WTC11 (cell line): ENCODE results near the gene CLIC3. TPM values are rescaled to one million over a fixed set of nuclear protein-coding genes. Genes with fewer than 3 reads are reported as not detected.

Experiments used
- ATAC-seq: fragments of 200-7000 bp; cut with Tn5 transposase; 2 replicates; pipeline ENCODE4 v1.10.0; 2021; ENCODE audit warnings: mild to moderate bottlenecking, moderate library complexity
- CTCF ChIA-PET: fragments of 300-600 bp; sonication (Branson Sonifier 250); formaldehyde crosslinking; loops from one replicate; lab custom pipeline; 2021; ENCODE audit warnings: antibody characterized with exemption; lab: Charles Lee
- POLR2A ChIA-PET: fragments of 350-600 bp; sonication (Branson Sonifier 250); formaldehyde crosslinking; loops from one replicate; lab custom pipeline; 2021; ENCODE audit warnings: antibody characterized with exemption; lab: Charles Lee
- DNase-seq: peaks from one replicate; pipeline ENCODE4 v3.0.0; 2021; ENCODE audit warnings: low spot score
- H3K27ac Mint-ChIP-seq: 2 replicates; pipeline ENCODE4 v1.8.0; 2021; ENCODE audit warnings: mixed read lengths
- H3K27me3 Mint-ChIP-seq: 2 replicates; pipeline ENCODE4 v1.8.0; 2021; ENCODE audit warnings: low read depth, mild to moderate bottlenecking, moderate library complexity, mixed read lengths
- H3K36me3 Mint-ChIP-seq: 2 replicates; pipeline ENCODE4 v1.8.0; 2021; ENCODE audit warnings: mixed read lengths
- H3K4me1 Mint-ChIP-seq: 2 replicates; pipeline ENCODE4 v1.8.0; 2022; ENCODE audit warnings: mixed read lengths
- H3K4me3 Mint-ChIP-seq: 2 replicates; pipeline ENCODE4 v1.8.0; 2021; ENCODE audit warnings: mild to moderate bottlenecking, moderate library complexity, mixed read lengths
- H3K9me3 Mint-ChIP-seq: 2 replicates; pipeline ENCODE4 v1.8.0; 2021; ENCODE audit warnings: mixed read lengths
- CREB1 ChIP-seq: sonication (generic); formaldehyde crosslinking; IDR thresholded peaks from 2 replicates; pipeline ENCODE4 v1.8.0; 2023; ENCODE audit warnings: mild to moderate bottlenecking, missing genetic modification reagents
- E2F1 ChIP-seq: sonication (generic); formaldehyde crosslinking; IDR thresholded peaks from 2 replicates; pipeline ENCODE4 v1.8.0; 2022; ENCODE audit warnings: mild to moderate bottlenecking, missing genetic modification reagents
- FOXK1 ChIP-seq: sonication (generic); formaldehyde crosslinking; IDR thresholded peaks from 2 replicates; pipeline ENCODE4 v1.8.0; 2022; ENCODE audit warnings: mild to moderate bottlenecking, moderate library complexity, missing genetic modification reagents
- FOXP1 ChIP-seq: sonication (generic); formaldehyde crosslinking; IDR thresholded peaks from 2 replicates; pipeline ENCODE4 v1.8.0; 2022; ENCODE audit warnings: missing genetic modification reagents, mild to moderate bottlenecking, moderate library complexity, borderline replicate concordance
- GRHL2 ChIP-seq: fragments of 250-450 bp; sonication (Bioruptor Pico); IDR thresholded peaks from 2 replicates; pipeline ENCODE4 v1.8.0; 2022; ENCODE audit warnings: mild to moderate bottlenecking, moderate library complexity; ENCODE audit not compliant: insufficient replicate concordance, severe bottlenecking
- HMGA2 ChIP-seq: fragments of 250-450 bp; sonication (Bioruptor Pico); IDR thresholded peaks from 2 replicates; pipeline ENCODE4 v1.4.0; 2021; ENCODE audit warnings: mild to moderate bottlenecking, moderate library complexity
- KAT7 ChIP-seq: sonication (generic); formaldehyde crosslinking; IDR thresholded peaks from 2 replicates; pipeline ENCODE4 v1.8.1; 2023; ENCODE audit warnings: missing genetic modification reagents, mild to moderate bottlenecking, borderline replicate concordance
- MLX ChIP-seq: sonication (generic); formaldehyde crosslinking; IDR thresholded peaks from 2 replicates; pipeline ENCODE4 v1.8.1; 2023; ENCODE audit warnings: mild to moderate bottlenecking, missing genetic modification reagents, moderate library complexity
- SMAD3 ChIP-seq: sonication (generic); formaldehyde crosslinking; IDR thresholded peaks from 2 replicates; pipeline ENCODE4 v1.8.0; 2022; ENCODE audit warnings: missing genetic modification reagents, mild to moderate bottlenecking, borderline replicate concordance
- ZNF396 ChIP-seq: fragments of 250-450 bp; sonication (Bioruptor Pico); IDR thresholded peaks from 2 replicates; pipeline ENCODE4 v1.8.0; 2021; ENCODE audit warnings: mild to moderate bottlenecking, moderate library complexity, borderline replicate concordance
- ZNF532 ChIP-seq: fragments of 250-450 bp; sonication (Bioruptor Pico); IDR thresholded peaks from 2 replicates; pipeline ENCODE4 v1.9.0; 2021; ENCODE audit warnings: mild to moderate bottlenecking, borderline replicate concordance
- ZSCAN18 ChIP-seq: fragments of 250-450 bp; sonication (Bioruptor Pico); IDR thresholded peaks from 2 replicates; pipeline ENCODE4 v2.1.2; 2022; ENCODE audit warnings: mild to moderate bottlenecking, moderate library complexity
- total RNA-seq: library from RNA; stranded (reverse); gene quantifications from 3 replicates; pipeline ENCODE4 v1.2.3, GENCODE V29; 2021
- TF ChIP-seq, protein P1 (sequence below): fragments of 250-450 bp; sonication (Bioruptor Pico); IDR thresholded peaks from 2 replicates; pipeline ENCODE4 v1.9.0; 2021; ENCODE audit warnings: mild to moderate bottlenecking
- TF ChIP-seq, protein P2 (sequence below): sonication (generic); formaldehyde crosslinking; IDR thresholded peaks from 2 replicates; pipeline ENCODE4 v1.8.1; 2023; ENCODE audit warnings: mild to moderate bottlenecking, missing genetic modification reagents, borderline replicate concordance
- TF ChIP-seq, protein P3 (sequence below): sonication (generic); formaldehyde crosslinking; IDR thresholded peaks from 2 replicates; pipeline ENCODE4 v1.8.1; 2023; ENCODE audit warnings: mild to moderate bottlenecking, missing genetic modification reagents, moderate library complexity

Gene CLIC3
- total RNA-seq, 1 experiment from 2014 or later = 0.31 TPM

GRCh38 chr9:136984464-136985026 is 11.8 kb downstream of the CLIC3 start (continued):
- TF ChIP-seq ZNF532 (CRISPR knock-in tag) = no peak
- TF ChIP-seq, all 79 proteins: peak for 0

- no peaks in the 10 kb centered on the region for H3K9me3 Mint-ChIP-seq
- CTCF ChIA-PET = no interaction called here
Measured at GRCh38 chr9:136983656-136984314, 12.6 kb downstream of the CLIC3 start.

More at GRCh38 chr9:136983656-136984314, 12.6 kb downstream of the CLIC3 start:
- H3K4me3 Mint-ChIP-seq = no peak overlapping the region
- POLR2A ChIA-PET = no interaction called here
- H3K27me3 Mint-ChIP-seq = peaks cover 31% of the 10 kb centered on the region
- TF ChIP-seq HMGA2 (CRISPR knock-in tag) (no peak), GRHL2 (CRISPR knock-in tag) (no peak), MLX (CRISPR knock-in tag) (no peak), FOXP1 (CRISPR knock-in tag) (no peak), E2F1 (CRISPR knock-in tag) (no peak), ZNF396 (CRISPR knock-in tag) (no peak), CREB1 (no peak), ZSCAN18 (CRISPR knock-in tag) (no peak), KAT7 (CRISPR knock-in tag) (no peak), FOXK1 (CRISPR knock-in tag) (no peak), SMAD3 (CRISPR knock-in tag) (no peak)
- TF ChIP-seq, protein P1, sequence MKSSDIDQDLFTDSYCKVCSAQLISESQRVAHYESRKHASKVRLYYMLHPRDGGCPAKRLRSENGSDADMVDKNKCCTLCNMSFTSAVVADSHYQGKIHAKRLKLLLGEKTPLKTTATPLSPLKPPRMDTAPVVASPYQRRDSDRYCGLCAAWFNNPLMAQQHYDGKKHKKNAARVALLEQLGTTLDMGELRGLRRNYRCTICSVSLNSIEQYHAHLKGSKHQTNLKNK (CRISPR knock-in tag) = no peak
- TF ChIP-seq, protein P2, sequence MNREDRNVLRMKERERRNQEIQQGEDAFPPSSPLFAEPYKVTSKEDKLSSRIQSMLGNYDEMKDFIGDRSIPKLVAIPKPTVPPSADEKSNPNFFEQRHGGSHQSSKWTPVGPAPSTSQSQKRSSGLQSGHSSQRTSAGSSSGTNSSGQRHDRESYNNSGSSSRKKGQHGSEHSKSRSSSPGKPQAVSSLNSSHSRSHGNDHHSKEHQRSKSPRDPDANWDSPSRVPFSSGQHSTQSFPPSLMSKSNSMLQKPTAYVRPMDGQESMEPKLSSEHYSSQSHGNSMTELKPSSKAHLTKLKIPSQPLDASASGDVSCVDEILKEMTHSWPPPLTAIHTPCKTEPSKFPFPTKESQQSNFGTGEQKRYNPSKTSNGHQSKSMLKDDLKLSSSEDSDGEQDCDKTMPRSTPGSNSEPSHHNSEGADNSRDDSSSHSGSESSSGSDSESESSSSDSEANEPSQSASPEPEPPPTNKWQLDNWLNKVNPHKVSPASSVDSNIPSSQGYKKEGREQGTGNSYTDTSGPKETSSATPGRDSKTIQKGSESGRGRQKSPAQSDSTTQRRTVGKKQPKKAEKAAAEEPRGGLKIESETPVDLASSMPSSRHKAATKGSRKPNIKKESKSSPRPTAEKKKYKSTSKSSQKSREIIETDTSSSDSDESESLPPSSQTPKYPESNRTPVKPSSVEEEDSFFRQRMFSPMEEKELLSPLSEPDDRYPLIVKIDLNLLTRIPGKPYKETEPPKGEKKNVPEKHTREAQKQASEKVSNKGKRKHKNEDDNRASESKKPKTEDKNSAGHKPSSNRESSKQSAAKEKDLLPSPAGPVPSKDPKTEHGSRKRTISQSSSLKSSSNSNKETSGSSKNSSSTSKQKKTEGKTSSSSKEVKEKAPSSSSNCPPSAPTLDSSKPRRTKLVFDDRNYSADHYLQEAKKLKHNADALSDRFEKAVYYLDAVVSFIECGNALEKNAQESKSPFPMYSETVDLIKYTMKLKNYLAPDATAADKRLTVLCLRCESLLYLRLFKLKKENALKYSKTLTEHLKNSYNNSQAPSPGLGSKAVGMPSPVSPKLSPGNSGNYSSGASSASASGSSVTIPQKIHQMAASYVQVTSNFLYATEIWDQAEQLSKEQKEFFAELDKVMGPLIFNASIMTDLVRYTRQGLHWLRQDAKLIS (CRISPR knock-in tag) = no peak
- TF ChIP-seq, protein P3, sequence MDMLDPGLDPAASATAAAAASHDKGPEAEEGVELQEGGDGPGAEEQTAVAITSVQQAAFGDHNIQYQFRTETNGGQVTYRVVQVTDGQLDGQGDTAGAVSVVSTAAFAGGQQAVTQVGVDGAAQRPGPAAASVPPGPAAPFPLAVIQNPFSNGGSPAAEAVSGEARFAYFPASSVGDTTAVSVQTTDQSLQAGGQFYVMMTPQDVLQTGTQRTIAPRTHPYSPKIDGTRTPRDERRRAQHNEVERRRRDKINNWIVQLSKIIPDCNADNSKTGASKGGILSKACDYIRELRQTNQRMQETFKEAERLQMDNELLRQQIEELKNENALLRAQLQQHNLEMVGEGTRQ = no peak
- TF ChIP-seq, all 79 proteins: peak for 0
- no peak for DNase-seq
- no peaks in the 10 kb centered on the region for H3K36me3 Mint-ChIP-seq
- ATAC-seq = no peak
- peak overlapping the region; percentile 4 for H3K27ac Mint-ChIP-seq
- no peaks in the 10 kb centered on the region for H3K4me1 Mint-ChIP-seq
